ENCODE results near the gene CPTP.

The CPTP gene

GRCh38 chr1:1330366-1331067, 5.9 kb downstream of the CPTP start:
- peaks cover 16% of the 10 kb centered on the region for H3K36me3 ChIP-seq
- no peaks in the 10 kb centered on the region for H3K27me3 ChIP-seq (ENCODE audit: insufficient read depth, low read depth, severe bottlenecking)
- H3K9me3 ChIP-seq (ENCODE audit: severe bottlenecking) = no peaks in the 10 kb centered on the region
- H3K27ac ChIP-seq = no peak overlapping the region; the same call in 1 of the 2 replicates
- TF ChIP-seq, protein P1, sequence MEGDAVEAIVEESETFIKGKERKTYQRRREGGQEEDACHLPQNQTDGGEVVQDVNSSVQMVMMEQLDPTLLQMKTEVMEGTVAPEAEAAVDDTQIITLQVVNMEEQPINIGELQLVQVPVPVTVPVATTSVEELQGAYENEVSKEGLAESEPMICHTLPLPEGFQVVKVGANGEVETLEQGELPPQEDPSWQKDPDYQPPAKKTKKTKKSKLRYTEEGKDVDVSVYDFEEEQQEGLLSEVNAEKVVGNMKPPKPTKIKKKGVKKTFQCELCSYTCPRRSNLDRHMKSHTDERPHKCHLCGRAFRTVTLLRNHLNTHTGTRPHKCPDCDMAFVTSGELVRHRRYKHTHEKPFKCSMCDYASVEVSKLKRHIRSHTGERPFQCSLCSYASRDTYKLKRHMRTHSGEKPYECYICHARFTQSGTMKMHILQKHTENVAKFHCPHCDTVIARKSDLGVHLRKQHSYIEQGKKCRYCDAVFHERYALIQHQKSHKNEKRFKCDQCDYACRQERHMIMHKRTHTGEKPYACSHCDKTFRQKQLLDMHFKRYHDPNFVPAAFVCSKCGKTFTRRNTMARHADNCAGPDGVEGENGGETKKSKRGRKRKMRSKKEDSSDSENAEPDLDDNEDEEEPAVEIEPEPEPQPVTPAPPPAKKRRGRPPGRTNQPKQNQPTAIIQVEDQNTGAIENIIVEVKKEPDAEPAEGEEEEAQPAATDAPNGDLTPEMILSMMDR (IDR thresholded peaks at IDR 0.05; ENCODE audit: low read depth, low read length) = no peak
- DNase-seq = no peak
- no peak overlapping the region for H3K4me3 ChIP-seq (ENCODE audit: low read depth, low read length)

DNA sequence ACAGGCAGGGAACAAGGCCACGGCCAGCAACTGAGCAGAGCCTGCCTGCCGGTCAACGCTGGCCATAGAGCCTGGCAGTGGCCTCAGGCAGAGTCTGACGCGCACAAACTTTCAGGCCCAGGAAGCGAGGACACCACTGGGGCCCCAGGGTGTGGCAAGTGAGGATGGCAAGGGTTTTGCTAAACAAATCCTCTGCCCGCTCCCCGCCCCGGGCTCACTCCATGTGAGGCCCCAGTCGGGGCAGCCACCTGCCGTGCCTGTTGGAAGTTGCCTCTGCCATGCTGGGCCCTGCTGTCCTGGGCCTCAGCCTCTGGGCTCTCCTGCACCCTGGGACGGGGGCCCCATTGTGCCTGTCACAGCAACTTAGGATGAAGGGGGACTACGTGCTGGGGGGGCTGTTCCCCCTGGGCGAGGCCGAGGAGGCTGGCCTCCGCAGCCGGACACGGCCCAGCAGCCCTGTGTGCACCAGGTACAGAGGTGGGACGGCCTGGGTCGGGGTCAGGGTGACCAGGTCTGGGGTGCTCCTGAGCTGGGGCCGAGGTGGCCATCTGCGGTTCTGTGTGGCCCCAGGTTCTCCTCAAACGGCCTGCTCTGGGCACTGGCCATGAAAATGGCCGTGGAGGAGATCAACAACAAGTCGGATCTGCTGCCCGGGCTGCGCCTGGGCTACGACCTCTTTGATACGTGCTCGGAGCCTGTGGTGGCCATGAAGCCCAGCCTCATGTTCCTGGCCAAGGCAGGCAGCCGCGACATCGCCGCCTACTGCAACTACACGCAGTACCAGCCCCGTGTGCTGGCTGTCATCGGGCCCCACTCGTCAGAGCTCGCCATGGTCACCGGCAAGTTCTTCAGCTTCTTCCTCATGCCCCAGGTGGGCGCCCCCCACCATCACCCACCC, 6.7 kb downstream of the CPTP start, which contains the start of gene TAS1R3:
TSS of gene TAS1R3 (plus strand) at position 213 of the 898 bp plus-strand sequence. CDS start at position 279, 66 bp downstream.
- no peak within 1 kb of the TSS for H3K4me3 ChIP-seq (ENCODE audit: low read depth, low read length)
- peaks cover 20% of the 10 kb centered on the region for H3K36me3 ChIP-seq
- no peaks in the 10 kb centered on the region for H3K27me3 ChIP-seq (ENCODE audit: insufficient read depth, low read depth, severe bottlenecking)
- TF ChIP-seq, protein P1 (IDR thresholded peaks at IDR 0.05; ENCODE audit: low read depth, low read length) = no peak
- no peaks in the 10 kb centered on the region for H3K9me3 ChIP-seq (ENCODE audit: severe bottlenecking)
- no peak within 1 kb of the TSS; the same call in 1 of the 2 replicates for H3K27ac ChIP-seq
- DNase-seq = no peak

GRCh38 chr1:1332031-1332755, 7.6 kb downstream of the CPTP start:
- no peak for DNase-seq
- peaks cover 23% of the 10 kb centered on the region for H3K36me3 ChIP-seq
- H3K4me3 ChIP-seq (ENCODE audit: low read depth, low read length) = no peak overlapping the region
- TF ChIP-seq, protein P1 (IDR thresholded peaks at IDR 0.05; ENCODE audit: low read depth, low read length) = no peak
- no peaks in the 10 kb centered on the region for H3K9me3 ChIP-seq (ENCODE audit: severe bottlenecking)
- no peaks in the 10 kb centered on the region for H3K27me3 ChIP-seq (ENCODE audit: insufficient read depth, low read depth, severe bottlenecking)
- H3K27ac ChIP-seq = no peak overlapping the region

- H3K4me3 ChIP-seq (ENCODE audit: low read depth, low read length) = no peak overlapping the region
- TF ChIP-seq, protein P1 (IDR thresholded peaks at IDR 0.05; ENCODE audit: low read depth, low read length) = no peak
- DNase-seq = no peak
Measured at GRCh38 chr1:1332774-1333480, 8.3 kb downstream of the CPTP start.

GRCh38 chr1:1333551-1334241, 9.1 kb downstream of the CPTP start:
- H3K4me3 ChIP-seq (ENCODE audit: low read depth, low read length) = no peak overlapping the region
- no peaks in the 10 kb centered on the region for H3K9me3 ChIP-seq (ENCODE audit: severe bottlenecking)
- DNase-seq = no peak
- peaks cover 29% of the 10 kb centered on the region for H3K36me3 ChIP-seq
- H3K27me3 ChIP-seq (ENCODE audit: insufficient read depth, low read depth, severe bottlenecking) = no peaks in the 10 kb centered on the region
- TF ChIP-seq, protein P1 (IDR thresholded peaks at IDR 0.05; ENCODE audit: low read depth, low read length) = no peak
- H3K27ac ChIP-seq = no peak overlapping the region

More at GRCh38 chr1:1332774-1333480, 8.3 kb downstream of the CPTP start:
- Histone ChIP-seq H3K27ac (no peak overlapping the region), H3K27me3 (ENCODE audit: insufficient read depth, low read depth, severe bottlenecking) (no peaks in the 10 kb centered on the region), H3K36me3 (peaks cover 23% of the 10 kb centered on the region), H3K9me3 (ENCODE audit: severe bottlenecking) (no peaks in the 10 kb centered on the region)
